ENCODE data around the gene GOLGA6L7. TPM values are rescaled to one million over a fixed set of nuclear protein-coding genes. Genes with fewer than 3 reads are reported as not detected.

The GOLGA6L7 gene
- total and polyA plus RNA-seq, 9 donors: not detected

DNA sequence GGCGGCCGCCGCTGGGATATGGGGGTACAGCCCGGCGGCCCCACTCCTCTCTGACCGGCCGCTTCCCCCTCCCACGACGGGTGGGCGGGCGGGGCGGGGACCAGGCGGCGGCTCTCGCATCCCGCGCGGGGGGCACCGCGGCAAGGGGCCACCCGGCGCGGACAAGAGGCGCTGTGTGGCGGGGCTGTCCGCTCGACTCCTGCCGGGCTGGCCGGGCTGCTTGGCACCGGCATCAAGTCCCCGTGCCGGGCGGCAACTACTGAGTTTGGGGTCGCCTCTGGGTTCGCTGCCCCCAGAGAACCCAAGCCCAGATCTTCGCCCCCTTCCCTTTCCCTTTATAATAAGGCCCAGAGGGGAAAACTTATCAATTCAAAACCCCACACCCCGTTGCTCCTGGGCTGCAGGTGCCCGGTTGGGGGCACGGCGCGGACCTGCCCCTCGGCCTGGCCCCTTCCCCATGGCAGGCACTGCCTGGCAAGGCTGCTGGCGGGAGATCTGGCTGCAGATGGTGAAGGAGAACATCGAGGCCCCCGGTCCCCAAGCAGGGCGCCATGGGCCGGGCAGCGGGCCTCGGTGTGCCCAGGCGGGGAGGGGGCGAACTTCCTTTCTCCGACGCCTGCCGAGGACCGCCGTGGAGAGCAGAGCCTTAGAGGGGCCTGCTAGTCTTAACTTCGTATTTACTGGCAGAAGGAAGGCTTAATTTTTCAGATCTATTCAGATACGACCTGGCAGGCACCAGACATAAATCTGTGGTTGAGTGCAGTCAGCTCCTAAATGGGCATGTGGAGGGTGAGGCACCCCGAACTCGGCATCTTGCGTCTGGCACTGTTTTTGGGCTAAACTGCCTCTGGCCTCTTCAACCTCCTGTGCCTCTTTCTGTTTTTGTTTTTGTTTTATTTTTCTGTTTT lies 38.2 kb upstream of the GOLGA6L7 start:
- intact Hi-C loops (cut with DNase I): no loop called here
- H3K4me1 ChIP-seq (ENCODE audit: insufficient read depth): peaks cover 5% of the 10 kb centered on the region
- H3K4me3 ChIP-seq: no peak overlapping the region
- H3K27ac ChIP-seq: no peak overlapping the region
- no peaks in the 10 kb centered on the region for H3K27me3 ChIP-seq
- no peak for DNase-seq
- TF ChIP-seq POLR2A (IDR thresholded peaks at IDR 0.05): no peak
- TF ChIP-seq EP300 (IDR thresholded peaks at IDR 0.05): no peak
- TF ChIP-seq, protein P1, sequence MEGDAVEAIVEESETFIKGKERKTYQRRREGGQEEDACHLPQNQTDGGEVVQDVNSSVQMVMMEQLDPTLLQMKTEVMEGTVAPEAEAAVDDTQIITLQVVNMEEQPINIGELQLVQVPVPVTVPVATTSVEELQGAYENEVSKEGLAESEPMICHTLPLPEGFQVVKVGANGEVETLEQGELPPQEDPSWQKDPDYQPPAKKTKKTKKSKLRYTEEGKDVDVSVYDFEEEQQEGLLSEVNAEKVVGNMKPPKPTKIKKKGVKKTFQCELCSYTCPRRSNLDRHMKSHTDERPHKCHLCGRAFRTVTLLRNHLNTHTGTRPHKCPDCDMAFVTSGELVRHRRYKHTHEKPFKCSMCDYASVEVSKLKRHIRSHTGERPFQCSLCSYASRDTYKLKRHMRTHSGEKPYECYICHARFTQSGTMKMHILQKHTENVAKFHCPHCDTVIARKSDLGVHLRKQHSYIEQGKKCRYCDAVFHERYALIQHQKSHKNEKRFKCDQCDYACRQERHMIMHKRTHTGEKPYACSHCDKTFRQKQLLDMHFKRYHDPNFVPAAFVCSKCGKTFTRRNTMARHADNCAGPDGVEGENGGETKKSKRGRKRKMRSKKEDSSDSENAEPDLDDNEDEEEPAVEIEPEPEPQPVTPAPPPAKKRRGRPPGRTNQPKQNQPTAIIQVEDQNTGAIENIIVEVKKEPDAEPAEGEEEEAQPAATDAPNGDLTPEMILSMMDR (IDR thresholded peaks at IDR 0.05): no peak
- no peaks in the 10 kb centered on the region for H3K36me3 ChIP-seq
- no peaks in the 10 kb centered on the region for H3K9me3 ChIP-seq
- 20 to 44% (median 27%) methylated on average over 26 to 60 of the region's 61 CpGs for WGBS, 3 donors

DNA sequence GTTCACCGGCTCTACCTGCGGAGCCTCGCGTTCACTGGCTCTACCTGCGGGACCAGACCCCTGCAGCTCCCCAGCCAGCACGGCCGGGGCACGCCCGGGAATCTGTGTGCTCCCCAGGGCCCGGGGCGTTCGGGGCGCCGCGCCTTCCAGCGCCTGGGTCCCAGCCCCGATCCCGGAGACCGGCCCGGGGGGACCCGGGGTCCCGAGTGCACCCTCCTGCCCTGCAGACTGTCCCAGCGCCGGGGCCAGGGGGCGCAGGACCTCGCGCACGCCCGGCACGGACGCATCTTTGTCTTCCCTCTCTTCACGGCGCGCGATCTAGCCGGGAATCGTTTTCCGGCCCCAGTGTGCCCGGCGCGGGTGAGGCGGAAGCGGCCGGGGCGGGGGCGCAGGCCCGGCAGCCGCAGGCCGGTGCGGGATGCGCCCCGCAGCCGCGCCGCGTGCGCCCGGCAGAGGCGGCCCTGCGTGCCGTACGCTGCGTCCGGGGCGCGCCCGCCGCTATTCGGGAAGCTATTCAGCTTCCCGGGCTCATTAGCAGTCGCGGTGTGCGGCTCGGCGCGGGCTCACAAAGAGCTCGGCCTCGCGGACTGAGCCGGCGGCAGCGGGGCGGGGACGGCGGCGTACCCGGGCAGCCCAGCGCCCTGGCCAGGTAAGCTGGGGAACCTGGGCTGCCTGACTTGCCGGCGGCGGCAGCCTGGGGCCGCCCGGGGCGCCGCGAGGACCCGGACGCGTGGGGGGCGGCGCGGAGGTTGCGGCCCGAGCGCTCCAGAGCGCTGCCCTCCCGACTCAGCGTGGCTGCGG lies 37.4 kb upstream of the GOLGA6L7 start, which contains the start of gene APBA2:
Gene APBA2, plus strand, starts transcription at position 345 of the 801 bp plus-strand sequence. CDS start 167,911 bp downstream, outside the sequence.
- Histone ChIP-seq H3K27me3 (no peaks in the 10 kb centered on the region), H3K9me3 (no peaks in the 10 kb centered on the region), H3K36me3 (no peaks in the 10 kb centered on the region), H3K27ac (no peak within 1 kb of the TSS), H3K4me3 (no peak within 1 kb of the TSS), H3K4me1 (ENCODE audit: insufficient read depth) (peaks cover 5% of the 10 kb centered on the region)
- TF ChIP-seq EP300 (IDR thresholded peaks at IDR 0.05) (no peak), POLR2A (IDR thresholded peaks at IDR 0.05) (no peak)
- TF ChIP-seq, protein P1 (IDR thresholded peaks at IDR 0.05): no peak
- intact Hi-C loops (cut with DNase I): no loop called here
- DNase-seq: peak in 1 of 5 donors; percentile 31
- WGBS, 3 donors: 0 to 1% (median 1%) methylated on average over 33 to 109 of the region's 109 CpGs

DNA sequence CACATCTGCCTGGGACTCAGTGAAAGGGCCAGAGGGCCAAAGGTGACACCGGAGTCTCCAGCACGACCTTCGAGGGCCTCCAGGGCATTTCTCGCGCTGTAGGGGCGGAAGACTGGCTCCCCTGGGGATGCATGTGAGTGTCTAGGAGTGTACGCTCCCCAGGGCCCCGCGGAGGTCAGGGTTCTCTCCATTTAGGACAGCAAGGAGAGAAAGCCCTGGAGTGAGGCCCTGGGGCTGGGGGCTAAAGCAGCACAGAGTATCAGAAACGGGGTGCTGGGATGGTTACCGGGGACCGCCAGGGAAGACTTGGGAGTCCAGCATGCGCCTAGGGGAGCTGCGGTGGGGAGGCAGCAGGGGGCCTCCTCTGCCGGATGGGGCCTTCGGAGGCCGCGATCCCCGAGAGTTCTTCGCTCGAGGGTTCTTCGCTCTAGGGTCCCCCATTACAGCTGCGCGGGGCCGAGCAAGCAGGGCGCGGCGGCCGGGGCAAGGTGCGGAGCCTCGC lies 36.7 kb upstream of the GOLGA6L7 start:
- no peaks in the 10 kb centered on the region for H3K36me3 ChIP-seq
- no peaks in the 10 kb centered on the region for H3K27me3 ChIP-seq
- H3K4me1 ChIP-seq (ENCODE audit: insufficient read depth): peaks cover 5% of the 10 kb centered on the region
- no peak for DNase-seq
- no peak overlapping the region for H3K4me3 ChIP-seq
- no peaks in the 10 kb centered on the region for H3K9me3 ChIP-seq
- H3K27ac ChIP-seq: no peak overlapping the region
- 26 to 32% (median 31%) methylated on average over 31 of the region's 31 CpGs for WGBS, 3 donors
- TF ChIP-seq EP300 (IDR thresholded peaks at IDR 0.05): no peak
- TF ChIP-seq, protein P1 (IDR thresholded peaks at IDR 0.05): no peak
- TF ChIP-seq POLR2A (IDR thresholded peaks at IDR 0.05): no peak
- intact Hi-C loops (cut with DNase I): no loop called here

DNA sequence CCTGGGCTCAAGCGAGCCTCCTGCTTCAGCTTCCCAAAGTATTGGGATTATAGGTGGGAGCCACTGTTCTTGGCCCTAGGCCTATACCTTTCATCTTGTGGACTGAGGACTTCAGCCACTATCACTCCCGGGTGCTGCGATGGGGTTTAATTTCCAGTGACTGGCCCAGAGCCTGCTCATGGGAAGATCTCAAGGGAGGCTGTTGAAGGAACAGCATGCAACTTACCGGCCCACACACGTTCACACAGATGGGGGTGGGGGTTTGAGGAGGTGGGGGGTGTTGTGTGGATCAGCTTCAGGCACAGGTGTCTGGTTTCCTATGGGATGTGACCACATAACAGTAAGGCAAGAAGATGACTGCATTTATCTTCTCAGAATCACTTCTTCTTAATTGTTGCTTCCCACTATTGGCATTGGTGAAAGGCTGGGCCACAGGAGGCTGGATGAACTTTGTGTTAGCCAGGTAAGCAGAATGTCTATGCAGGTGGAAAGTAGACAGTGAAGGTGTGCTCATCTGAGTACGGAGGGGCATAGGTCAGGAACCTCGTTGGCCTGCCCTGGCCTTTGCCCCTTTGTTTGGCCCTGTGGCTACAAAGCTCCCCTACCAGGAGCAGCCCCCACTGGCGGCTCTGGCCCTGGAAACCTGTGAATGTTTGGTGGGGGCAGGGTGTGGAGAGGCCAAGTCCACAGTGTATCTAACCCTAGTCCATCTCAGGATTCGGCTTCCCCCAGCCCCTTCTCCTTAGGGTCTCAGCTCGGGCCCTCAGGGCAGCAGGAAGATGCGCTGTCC lies 35.9 kb upstream of the GOLGA6L7 start:
- Histone ChIP-seq H3K27ac (no peak overlapping the region), H3K4me1 (ENCODE audit: insufficient read depth) (peaks cover 5% of the 10 kb centered on the region), H3K36me3 (no peaks in the 10 kb centered on the region), H3K4me3 (no peak overlapping the region), H3K9me3 (no peaks in the 10 kb centered on the region), H3K27me3 (no peaks in the 10 kb centered on the region)
- TF ChIP-seq POLR2A (IDR thresholded peaks at IDR 0.05) (no peak), EP300 (IDR thresholded peaks at IDR 0.05) (no peak)
- TF ChIP-seq, protein P1 (IDR thresholded peaks at IDR 0.05): no peak
- WGBS, 3 donors: 88 to 94% (median 93%) methylated on average over 11 of the region's 11 CpGs
- intact Hi-C loops (cut with DNase I): no loop called here
- no peak for DNase-seq

Measured in ovary (tissue), 9 donors.